CD14-positive monocyte (primary cell): ENCODE data around the gene IL20. TPM values are rescaled to one million over a fixed set of nuclear protein-coding genes. Genes with fewer than 3 reads are reported as not detected.
A peak's percentile ranks its signal among the peaks of the same experiment; 100 is the strongest.

Source experiments
- DNase-seq, 3 donors: peaks; one replicate each; pipeline ENCODE4 v3.0.0-alpha.2; 2011 to 2022
- H2AFZ ChIP-seq: 2 replicates; pipeline ENCODE4 v1.6.0; 2012; ENCODE audit warnings: mild to moderate bottlenecking, low read depth, low read length, inconsistent platforms; ENCODE audit not compliant: insufficient read depth, poor library complexity, severe bottlenecking
- H3K27ac ChIP-seq, 2 donors: 1 replicate in 1 of 2; 2 replicates in 1 of 2; pipeline ENCODE4 v1.5.1; 2012 to 2013; ENCODE audit warnings: low read length in 2 of 2, control low read depth in 1 of 2, inconsistent platforms in 1 of 2, low read depth in 1 of 2, mild to moderate bottlenecking in 1 of 2
- H3K27me3 ChIP-seq, 2 donors: one replicate each; pipeline versions ENCODE4 v1.6.0 to v1.6.1; 2011 to 2013; ENCODE audit warnings: low read length in 2 of 2; ENCODE audit not compliant: control insufficient read depth in 2 of 2, insufficient read depth in 2 of 2
- H3K36me3 ChIP-seq, 2 donors: replicated peaks in 1 of 2; 1 replicate in 1 of 2; 2 replicates in 1 of 2; pipeline versions ENCODE4 v1.5.1 to v1.6.1; 2012 to 2013; ENCODE audit warnings: low read length in 2 of 2, control low read depth in 1 of 2, inconsistent platforms in 1 of 2, mild to moderate bottlenecking in 1 of 2; ENCODE audit not compliant: insufficient read depth in 2 of 2, control insufficient read depth in 1 of 2
- H3K4me1 ChIP-seq, 2 donors: 1 replicate in 1 of 2; 2 replicates in 1 of 2; pipeline versions ENCODE4 v1.5.1 to v1.6.1; 2012 to 2013; ENCODE audit warnings: low read length in 2 of 2, control low read depth in 1 of 2, inconsistent platforms in 1 of 2, mild to moderate bottlenecking in 1 of 2, moderate library complexity in 1 of 2; ENCODE audit not compliant: insufficient read depth in 2 of 2, control insufficient read depth in 1 of 2
- H3K4me2 ChIP-seq: replicated peaks from 2 replicates; pipeline ENCODE3; 2012; ENCODE audit warnings: low read length, moderate library complexity, mild to moderate bottlenecking; ENCODE audit not compliant: poor library complexity, severe bottlenecking; ENCODE audit errors: extremely low read depth
- H3K4me3 ChIP-seq, 3 experiments: fragments of 200-600 bp in 1 of 3; sonication (generic) in 1 of 3; replicated peaks in 1 of 3; 1 replicate in 2 of 3; 2 replicates in 1 of 3; pipeline ENCODE4 v1.5.1; 2011 to 2013; ENCODE audit warnings: low read length in 3 of 3, mild to moderate bottlenecking in 3 of 3, control low read depth in 2 of 3, low read depth in 2 of 3, inconsistent platforms in 1 of 3, moderate library complexity in 1 of 3
- H3K79me2 ChIP-seq: 2 replicates; pipeline ENCODE4 v1.6.0; 2012; ENCODE audit warnings: mild to moderate bottlenecking, control low read depth, inconsistent platforms, low read length, moderate library complexity; ENCODE audit not compliant: insufficient read depth
- H3K9ac ChIP-seq: 2 replicates; pipeline ENCODE4 v1.6.0; 2017; ENCODE audit warnings: low read length, mild to moderate bottlenecking; ENCODE audit not compliant: insufficient read depth, poor library complexity, severe bottlenecking
- H3K9me3 ChIP-seq, 2 donors: replicated peaks in 1 of 2; 1 replicate in 1 of 2; 2 replicates in 1 of 2; pipeline versions ENCODE4 v1.5.1 to v1.6.1; 2012 to 2013; ENCODE audit warnings: low read length in 2 of 2, control low read depth in 1 of 2; ENCODE audit not compliant: control insufficient read depth in 1 of 2, insufficient read depth in 1 of 2
- H4K20me1 ChIP-seq: 2 replicates; pipeline ENCODE4 v1.6.0; 2012; ENCODE audit warnings: mild to moderate bottlenecking, low read length, control low read depth, moderate library complexity; ENCODE audit not compliant: insufficient read depth
- H3K27ac Mint-ChIP-seq, 7 donors: one replicate each; pipeline ENCODE4 v1.8.0; 2020; ENCODE audit warnings: mild to moderate bottlenecking in 7 of 7, mixed read lengths in 7 of 7, moderate library complexity in 6 of 7, inconsistent platforms in 2 of 7
- H3K27me3 Mint-ChIP-seq, 3 donors: one replicate each; pipeline ENCODE4 v1.8.0; 2021 to 2022; ENCODE audit warnings: low read depth in 3 of 3, mild to moderate bottlenecking in 3 of 3, mixed read lengths in 3 of 3, moderate library complexity in 3 of 3, inconsistent platforms in 1 of 3
- H3K36me3 Mint-ChIP-seq, 2 donors: one replicate each; pipeline ENCODE4 v1.8.0; 2020; ENCODE audit warnings: mixed read lengths in 2 of 2, inconsistent platforms in 1 of 2, mild to moderate bottlenecking in 1 of 2
- H3K4me1 Mint-ChIP-seq: one replicate; pipeline ENCODE4 v1.8.0; 2020; ENCODE audit warnings: mild to moderate bottlenecking, mixed read lengths
- H3K4me3 Mint-ChIP-seq, 2 donors: one replicate each; pipeline ENCODE4 v1.8.0; 2020; ENCODE audit warnings: mild to moderate bottlenecking in 2 of 2, mixed read lengths in 2 of 2, moderate library complexity in 1 of 2
- H3K9me3 Mint-ChIP-seq, 7 donors: one replicate each; pipeline ENCODE4 v1.8.0; 2020 to 2022; ENCODE audit warnings: mixed read lengths in 7 of 7, mild to moderate bottlenecking in 6 of 7, moderate library complexity in 6 of 7, inconsistent platforms in 2 of 7
- WGBS: methylation state at CpG from one replicate; pipeline ENCODE4 v1.1.5; 2013; ENCODE audit warnings: missing lambda C conversion rate; ENCODE audit not compliant: insufficient coverage; 5-methylcytosine and 5-hydroxymethylcytosine counted together
- intact Hi-C, 2 donors: fragments of 100-400 bp; cut with micrococcal nuclease; formaldehyde crosslinking; loops; one replicate each; pipeline versions ENCODE4 v1.15.0 to v1.15.1; 2023
- polyA plus RNA-seq, 3 donors: library from polyadenylated mRNA; depleted of rRNA in 1 of 3; unstranded in 2 of 3; stranded (reverse) in 1 of 3; fragments of 300-500 nt in 2 of 3; fragments of >200 nt in 1 of 3; fragmentation: Illumina TruSeq in 2 of 3; gene quantifications; 1 replicate in 2 of 3; 2 replicates in 1 of 3; pipeline ENCODE4 v1.2.3, GENCODE V29; 2012 to 2021
- TF ChIP-seq, protein P1 (sequence below): fragments of 200-600 bp; IDR thresholded peaks from one replicate; pipeline ENCODE4 v1.8.0; 2022; ENCODE audit warnings: antibody characterized with exemption, mild to moderate bottlenecking

Gene IL20
- polyA plus RNA-seq, 3 donors, result not detected

DNA sequence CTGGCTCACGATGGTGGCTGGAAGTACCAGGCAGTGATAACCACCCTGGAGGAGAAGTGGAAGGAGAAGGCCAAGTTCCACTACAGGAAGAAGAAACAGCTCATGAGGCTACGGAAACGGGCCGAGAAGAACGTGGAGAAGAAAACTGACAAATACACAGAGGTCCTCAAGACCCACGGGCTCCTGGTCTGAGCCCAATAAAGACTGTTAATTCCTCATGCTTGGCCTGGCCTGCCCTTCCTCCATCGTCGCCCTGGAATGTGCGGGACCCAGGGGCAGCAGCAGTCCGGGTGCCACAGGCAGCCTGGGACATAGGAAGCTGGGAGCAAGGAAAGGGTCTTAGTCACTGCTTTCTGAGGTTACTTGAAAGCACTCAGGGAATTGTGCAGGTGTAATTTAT lies 42.6 kb downstream of the IL20 start:
- Histone ChIP-seq H3K9ac (no peak overlapping the region), H3K4me3 (no peak overlapping the region), H3K4me1 (peaks cover 10 to 19% of the 10 kb centered on the region in 2 donors), H3K27ac (no peak overlapping the region), H4K20me1 (no peaks in the 10 kb centered on the region), H3K9me3 (no peaks in the 10 kb centered on the region), H3K79me2 (no peaks in the 10 kb centered on the region), H3K36me3 (no peaks in the 10 kb centered on the region), H3K4me2 (no peak overlapping the region), H3K27me3 (peaks cover 30 to 36% of the 10 kb centered on the region in 2 donors), H2AFZ (no peak overlapping the region)
- Mint-ChIP-seq H3K4me1 (peaks cover 24% of the 10 kb centered on the region), H3K9me3 (peaks cover 0 to 18% (median 2%) of the 10 kb centered on the region in 7 donors), H3K27me3 (peaks cover 32 to 51% (median 35%) of the 10 kb centered on the region in 3 donors), H3K36me3 (peaks cover 0 to 14% of the 10 kb centered on the region in 2 donors), H3K27ac (no peak overlapping the region), H3K4me3 (peak overlapping the region in 1 of 2 donors; percentile 77)
- no peak for DNase-seq
- 93% methylated on average over 10 of the region's 10 CpGs for whole genome bisulfite sequencing
- intact Hi-C loops, result no loop called here
- TF ChIP-seq, protein P1, sequence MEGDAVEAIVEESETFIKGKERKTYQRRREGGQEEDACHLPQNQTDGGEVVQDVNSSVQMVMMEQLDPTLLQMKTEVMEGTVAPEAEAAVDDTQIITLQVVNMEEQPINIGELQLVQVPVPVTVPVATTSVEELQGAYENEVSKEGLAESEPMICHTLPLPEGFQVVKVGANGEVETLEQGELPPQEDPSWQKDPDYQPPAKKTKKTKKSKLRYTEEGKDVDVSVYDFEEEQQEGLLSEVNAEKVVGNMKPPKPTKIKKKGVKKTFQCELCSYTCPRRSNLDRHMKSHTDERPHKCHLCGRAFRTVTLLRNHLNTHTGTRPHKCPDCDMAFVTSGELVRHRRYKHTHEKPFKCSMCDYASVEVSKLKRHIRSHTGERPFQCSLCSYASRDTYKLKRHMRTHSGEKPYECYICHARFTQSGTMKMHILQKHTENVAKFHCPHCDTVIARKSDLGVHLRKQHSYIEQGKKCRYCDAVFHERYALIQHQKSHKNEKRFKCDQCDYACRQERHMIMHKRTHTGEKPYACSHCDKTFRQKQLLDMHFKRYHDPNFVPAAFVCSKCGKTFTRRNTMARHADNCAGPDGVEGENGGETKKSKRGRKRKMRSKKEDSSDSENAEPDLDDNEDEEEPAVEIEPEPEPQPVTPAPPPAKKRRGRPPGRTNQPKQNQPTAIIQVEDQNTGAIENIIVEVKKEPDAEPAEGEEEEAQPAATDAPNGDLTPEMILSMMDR, result no peak

DNA sequence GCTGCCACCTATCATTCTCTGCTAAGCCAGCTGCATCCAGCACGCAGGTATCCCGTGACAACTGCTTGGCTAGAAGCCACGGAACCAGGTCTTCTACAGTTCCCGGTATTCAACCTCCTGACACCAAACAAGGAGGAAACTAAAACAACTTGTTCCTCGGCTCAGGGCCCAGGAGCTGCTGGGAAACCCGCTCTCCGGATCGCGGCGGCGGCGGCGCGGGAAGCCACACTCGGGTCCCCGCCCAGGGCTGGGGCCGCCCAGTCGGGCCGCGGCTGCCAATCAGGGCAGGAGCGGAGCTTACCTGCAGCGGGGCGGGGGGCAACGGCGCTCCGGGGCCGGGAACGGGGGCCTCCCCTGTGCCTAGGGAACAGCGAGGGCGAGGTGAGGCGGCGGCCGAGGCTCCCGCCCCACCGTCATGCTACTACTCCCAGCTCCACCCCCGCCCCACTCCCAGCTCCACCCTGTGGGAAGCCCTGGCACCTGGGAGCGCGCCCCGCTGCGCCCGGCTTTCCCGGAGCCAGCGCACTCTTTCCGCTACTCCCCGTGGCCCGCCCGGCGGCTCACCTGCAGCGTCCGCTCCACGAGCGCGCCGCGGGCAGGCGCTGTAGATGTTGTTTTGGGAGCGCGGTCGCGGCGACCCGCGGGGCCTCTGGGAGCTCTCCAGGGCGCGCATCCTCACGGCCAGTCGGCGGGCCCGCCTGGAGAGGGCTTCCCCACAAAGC lies 43.9 kb downstream of the IL20 start:
- Mint-ChIP-seq H3K9me3 (peaks cover 0 to 19% (median 2%) of the 10 kb centered on the region in 7 donors), H3K4me3 (peak overlapping the region in 1 of 2 donors; percentile 73), H3K27ac (no peak overlapping the region), H3K4me1 (peaks cover 24% of the 10 kb centered on the region), H3K36me3 (peaks cover 0 to 14% of the 10 kb centered on the region in 2 donors), H3K27me3 (peaks cover 36 to 58% (median 36%) of the 10 kb centered on the region in 3 donors)
- intact Hi-C loops, result no loop called here
- no peak overlapping the region for H3K27ac ChIP-seq
- peak overlapping the region; percentile 68 for H3K4me2 ChIP-seq
- TF ChIP-seq, protein P1, result no peak
- H3K9ac ChIP-seq, result no peak overlapping the region
- peaks cover 10 to 19% of the 10 kb centered on the region in 2 donors for H3K4me1 ChIP-seq
- no peaks in the 10 kb centered on the region for H3K79me2 ChIP-seq
- H3K27me3 ChIP-seq, result peaks cover 30 to 43% of the 10 kb centered on the region in 2 donors
- no peaks in the 10 kb centered on the region for H4K20me1 ChIP-seq
- no peaks in the 10 kb centered on the region for H3K9me3 ChIP-seq
- H3K36me3 ChIP-seq, result no peaks in the 10 kb centered on the region
- H2AFZ ChIP-seq, result peak overlapping the region; percentile 37
- peak overlapping the region in 1 of 3 experiments; percentile 49 for H3K4me3 ChIP-seq
- no peak for DNase-seq
- under 1% methylated on average over 68 of the region's 69 CpGs for WGBS
